GM21528 (cell line): ENCODE results near the gene IGF2BP2.
"Not testable (repeated sequence)": the region's sequence is repeated elsewhere in the genome, so short reads cannot be mapped to it uniquely, and the experiment has no call there.

Experiments
- ATAC-seq: cut with Tn5 transposase; IDR thresholded peaks from one replicate; pipeline ENCODE4 v1.9.1; 2021; ENCODE audit warnings: mild to moderate bottlenecking, moderate library complexity; ENCODE audit not compliant: unreplicated experiment, low FRiP score

The IGF2BP2 gene

GRCh38 chr3:185825006-185825638 lies at the start of gene IGF2BP2:
Gene IGF2BP2, minus strand, starts transcription at chr3:185825042. Its CDS starts 82 bp downstream, at chr3:185824960.
- peak; percentile 71 for ATAC-seq

- ATAC-seq: no peak
Measured at GRCh38 chr3:185874119-185874518, 49.3 kb upstream of the IGF2BP2 start.

- ATAC-seq: no peak
Measured at GRCh38 chr3:185867650-185868049, 42.8 kb upstream of the IGF2BP2 start.

- ATAC-seq: no peak
Measured at GRCh38 chr3:185866995-185867394, 42.2 kb upstream of the IGF2BP2 start.

GRCh38 chr3:185866555-185866954 lies 41.7 kb upstream of the IGF2BP2 start:
- no peak for ATAC-seq

GRCh38 chr3:185865247-185865646 lies 40.4 kb upstream of the IGF2BP2 start:
- no peak for ATAC-seq

GRCh38 chr3:185864767-185865166 lies 39.9 kb upstream of the IGF2BP2 start:
- ATAC-seq: no peak

- ATAC-seq: no peak
Measured at GRCh38 chr3:185862920-185863319, 38.1 kb upstream of the IGF2BP2 start.

- no peak for ATAC-seq
Measured at GRCh38 chr3:185859294-185859972, 34.6 kb upstream of the IGF2BP2 start.

- ATAC-seq: no peak
Measured at GRCh38 chr3:185858502-185859225, 33.8 kb upstream of the IGF2BP2 start.

GRCh38 chr3:185857208-185857607 lies 32.4 kb upstream of the IGF2BP2 start:
- ATAC-seq: no peak

- ATAC-seq: no peak
Measured at GRCh38 chr3:185856652-185857051, 31.8 kb upstream of the IGF2BP2 start.

GRCh38 chr3:185853771-185854170 lies 28.9 kb upstream of the IGF2BP2 start:
- not testable (repeated sequence) for ATAC-seq

GRCh38 chr3:185852635-185853034 lies 27.8 kb upstream of the IGF2BP2 start:
- ATAC-seq: no peak

- ATAC-seq: no peak
Measured at GRCh38 chr3:185851959-185852358, 27.1 kb upstream of the IGF2BP2 start.

- no peak for ATAC-seq
Measured at GRCh38 chr3:185851046-185851445, 26.2 kb upstream of the IGF2BP2 start.

- no peak for ATAC-seq
Measured at GRCh38 chr3:185847506-185847905, 22.7 kb upstream of the IGF2BP2 start.

GRCh38 chr3:185846037-185846436 lies 21.2 kb upstream of the IGF2BP2 start:
- ATAC-seq: no peak

GRCh38 chr3:185844051-185844450 lies 19.2 kb upstream of the IGF2BP2 start:
- ATAC-seq: no peak

- ATAC-seq: no peak
Measured at GRCh38 chr3:185843635-185844034, 18.8 kb upstream of the IGF2BP2 start.

GRCh38 chr3:185843126-185843525 lies 18.3 kb upstream of the IGF2BP2 start:
- ATAC-seq: no peak

GRCh38 chr3:185842241-185842640 lies 17.4 kb upstream of the IGF2BP2 start:
- ATAC-seq: no peak
